Measurements from ENCODE around the gene RIC8A.
A peak's percentile ranks its signal among the peaks of the same experiment; 100 is the strongest.

Gene RIC8A

GRCh38 chr11:240315-240714 lies 32.8 kb downstream of the RIC8A start:
- H3K4me1 ChIP-seq (ENCODE audit: insufficient read depth, low read length, poor library complexity, severe bottlenecking): peaks cover 29% of the 10 kb centered on the region
- peaks cover 20% of the 10 kb centered on the region for H4K20me1 ChIP-seq (ENCODE audit: insufficient read depth, low read length, poor library complexity, severe bottlenecking)
- H2AFZ ChIP-seq (ENCODE audit: low read length): no peak overlapping the region
- H3K79me2 ChIP-seq (ENCODE audit: insufficient read depth, low read length): peaks cover 56% of the 10 kb centered on the region
- H3F3A ChIP-seq (ENCODE audit: low read depth): peaks cover 4% of the 10 kb centered on the region
- no peak overlapping the region for H3K9ac ChIP-seq (ENCODE audit: low read depth, low read length, poor library complexity, severe bottlenecking)
- H3K9me3 ChIP-seq (ENCODE audit: insufficient read depth, low read depth, low read length): no peaks in the 10 kb centered on the region
- no peak overlapping the region for H3K4me3 ChIP-seq (ENCODE audit: low read length, poor library complexity, severe bottlenecking)
- no peak overlapping the region for H3K4me2 ChIP-seq (ENCODE audit: low read depth, low read length, poor library complexity, severe bottlenecking)
- H3K27me3 ChIP-seq (ENCODE audit: insufficient read depth, low read length, poor library complexity, severe bottlenecking): no peaks in the 10 kb centered on the region
- TF ChIP-seq CTCF (conservative IDR thresholded peaks at IDR 0.05; ENCODE audit: low read length) (no peak), EZH2phosphoT487 (IDR thresholded peaks at IDR 0.05; ENCODE audit: borderline replicate concordance) (no peak)
- H3K9me2 ChIP-seq (replicated peaks; ENCODE audit: low read depth, low read length): no peaks in the 10 kb centered on the region
- peaks cover 15% of the 10 kb centered on the region; the same call in 1 of the 2 replicates for H3K36me3 ChIP-seq (ENCODE audit: insufficient read depth, low read length)

GRCh38 chr11:241634-242033 lies 34.1 kb downstream of the RIC8A start:
- Histone ChIP-seq H3K9ac (ENCODE audit: low read depth, low read length, poor library complexity, severe bottlenecking) (peak overlapping the region; percentile 45), H3K9me3 (ENCODE audit: insufficient read depth, low read depth, low read length) (no peaks in the 10 kb centered on the region), H3K4me2 (ENCODE audit: low read depth, low read length, poor library complexity, severe bottlenecking) (peak overlapping the region; percentile 37), H3K27me3 (ENCODE audit: insufficient read depth, low read length, poor library complexity, severe bottlenecking) (no peaks in the 10 kb centered on the region), H3F3A (ENCODE audit: low read depth) (peaks cover under 1% of the 10 kb centered on the region), H4K20me1 (ENCODE audit: insufficient read depth, low read length, poor library complexity, severe bottlenecking) (peaks cover 20% of the 10 kb centered on the region), H3K9me2 (replicated peaks; ENCODE audit: low read depth, low read length) (no peaks in the 10 kb centered on the region), H2AFZ (ENCODE audit: low read length) (no peak overlapping the region), H3K79me2 (ENCODE audit: insufficient read depth, low read length) (peaks cover 50% of the 10 kb centered on the region), H3K36me3 (ENCODE audit: insufficient read depth, low read length) (peaks cover 28% of the 10 kb centered on the region; the same call in 1 of the 2 replicates), H3K4me3 (ENCODE audit: low read length, poor library complexity, severe bottlenecking) (no peak overlapping the region), H3K4me1 (ENCODE audit: insufficient read depth, low read length, poor library complexity, severe bottlenecking) (peaks cover 22% of the 10 kb centered on the region)
- TF ChIP-seq CTCF (conservative IDR thresholded peaks at IDR 0.05; ENCODE audit: low read length): no peak
- TF ChIP-seq EZH2phosphoT487 (IDR thresholded peaks at IDR 0.05; ENCODE audit: borderline replicate concordance): no peak

DNA sequence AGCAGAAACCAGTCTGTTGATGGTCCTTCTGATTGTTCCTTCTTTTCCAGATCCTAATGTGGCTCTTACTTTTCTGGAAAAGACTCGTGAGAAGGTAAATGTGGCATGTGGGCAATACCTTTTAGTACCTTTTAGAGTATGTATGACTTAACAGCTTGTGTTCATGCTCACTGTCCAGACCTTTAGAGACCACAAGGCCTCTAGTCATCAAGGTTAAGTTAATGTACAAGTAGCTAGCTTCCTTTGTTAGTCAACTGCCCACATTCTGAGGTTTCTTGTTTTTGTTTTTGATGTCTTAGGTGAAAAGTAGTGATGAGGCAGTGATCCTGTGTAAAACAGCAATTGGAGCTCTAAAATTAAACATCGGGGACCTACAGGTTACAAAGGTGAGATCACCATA lies 36.9 kb downstream of the RIC8A start:
- Histone ChIP-seq H3K9me3 (ENCODE audit: insufficient read depth, low read depth, low read length) (no peaks in the 10 kb centered on the region), H3K36me3 (ENCODE audit: insufficient read depth, low read length) (peaks cover 53% of the 10 kb centered on the region; the same call in 1 of the 2 replicates), H2AFZ (ENCODE audit: low read length) (no peak overlapping the region), H3F3A (ENCODE audit: low read depth) (no peaks in the 10 kb centered on the region), H3K79me2 (ENCODE audit: insufficient read depth, low read length) (peaks cover 24% of the 10 kb centered on the region), H3K4me2 (ENCODE audit: low read depth, low read length, poor library complexity, severe bottlenecking) (no peak overlapping the region), H3K9ac (ENCODE audit: low read depth, low read length, poor library complexity, severe bottlenecking) (no peak overlapping the region), H3K9me2 (replicated peaks; ENCODE audit: low read depth, low read length) (no peaks in the 10 kb centered on the region), H3K27me3 (ENCODE audit: insufficient read depth, low read length, poor library complexity, severe bottlenecking) (no peaks in the 10 kb centered on the region), H3K4me1 (ENCODE audit: insufficient read depth, low read length, poor library complexity, severe bottlenecking) (peaks cover 5% of the 10 kb centered on the region), H3K4me3 (ENCODE audit: low read length, poor library complexity, severe bottlenecking) (no peak overlapping the region), H4K20me1 (ENCODE audit: insufficient read depth, low read length, poor library complexity, severe bottlenecking) (peaks cover 2% of the 10 kb centered on the region)
- TF ChIP-seq CTCF (conservative IDR thresholded peaks at IDR 0.05; ENCODE audit: low read length): no peak
- TF ChIP-seq EZH2phosphoT487 (IDR thresholded peaks at IDR 0.05; ENCODE audit: borderline replicate concordance): no peak
